HUES48 (cell line): ENCODE measurements around the gene AOC1.

Experiments
- H3K27ac ChIP-seq: one replicate; pipeline ENCODE4 v1.7.0; 2013; ENCODE audit warnings: low read depth, low read length, inconsistent platforms
- H3K27me3 ChIP-seq: 2 replicates; pipeline ENCODE4 v1.6.1; 2013; ENCODE audit warnings: mild to moderate bottlenecking, low read length; ENCODE audit not compliant: control insufficient read depth, insufficient read depth
- H3K36me3 ChIP-seq: 2 replicates; pipeline ENCODE4 v1.6.1; 2013; ENCODE audit warnings: low read length; ENCODE audit not compliant: control insufficient read depth, insufficient read depth
- H3K4me1 ChIP-seq: 2 replicates; pipeline ENCODE4 v1.6.1; 2013; ENCODE audit warnings: mild to moderate bottlenecking, low read length; ENCODE audit not compliant: control insufficient read depth, insufficient read depth
- H3K4me3 ChIP-seq: 2 replicates; pipeline ENCODE4 v1.5.1; 2013; ENCODE audit warnings: mild to moderate bottlenecking, low read depth, low read length
- H3K9ac ChIP-seq: 2 replicates; pipeline ENCODE4 v1.6.1; 2013; ENCODE audit warnings: mild to moderate bottlenecking, low read depth, low read length, moderate library complexity
- H3K9me3 ChIP-seq: 2 replicates; pipeline ENCODE4 v1.6.1; 2013; ENCODE audit warnings: low read length; ENCODE audit not compliant: control insufficient read depth, insufficient read depth

The AOC1 gene

GRCh38 chr7:150849204-150849775 lies 3.0 kb upstream of the AOC1 start:
- no peak overlapping the region for H3K9ac ChIP-seq
- H3K9me3 ChIP-seq, result no peaks in the 10 kb centered on the region
- H3K27ac ChIP-seq, result no peak overlapping the region
- H3K4me3 ChIP-seq, result no peak overlapping the region
- no peaks in the 10 kb centered on the region; the same call in 1 of the 2 replicates for H3K4me1 ChIP-seq
- H3K27me3 ChIP-seq, result 0 out of 2 replicates have a peak, but pooled peaks cover 2% of the 10 kb centered on the region
- H3K36me3 ChIP-seq, result no peaks in the 10 kb centered on the region

- no peak overlapping the region for H3K9ac ChIP-seq
- H3K27me3 ChIP-seq, result 0 out of 2 replicates have a peak, but pooled peaks cover 2% of the 10 kb centered on the region
- no peaks in the 10 kb centered on the region for H3K36me3 ChIP-seq
- no peak overlapping the region for H3K27ac ChIP-seq
- no peaks in the 10 kb centered on the region for H3K9me3 ChIP-seq
- no peak overlapping the region for H3K4me3 ChIP-seq
- no peaks in the 10 kb centered on the region; the same call in 1 of the 2 replicates for H3K4me1 ChIP-seq
Measured at GRCh38 chr7:150850273-150850672, 2.0 kb upstream of the AOC1 start.

- H3K27ac ChIP-seq, result no peak overlapping the region
- H3K36me3 ChIP-seq, result no peaks in the 10 kb centered on the region
- H3K9ac ChIP-seq, result no peak overlapping the region
- H3K27me3 ChIP-seq, result 0 out of 2 replicates have a peak, but pooled peaks cover 2% of the 10 kb centered on the region
- no peaks in the 10 kb centered on the region for H3K9me3 ChIP-seq
- no peaks in the 10 kb centered on the region; the same call in 1 of the 2 replicates for H3K4me1 ChIP-seq
- no peak overlapping the region for H3K4me3 ChIP-seq
Measured at GRCh38 chr7:150851492-150852370, 586 bp upstream of the AOC1 start.

- H3K27ac ChIP-seq, result no peak overlapping the region
- no peaks in the 10 kb centered on the region; the same call in 1 of the 2 replicates for H3K4me1 ChIP-seq
- H3K4me3 ChIP-seq, result no peak overlapping the region
- no peaks in the 10 kb centered on the region for H3K9me3 ChIP-seq
- no peaks in the 10 kb centered on the region for H3K36me3 ChIP-seq
- no peak overlapping the region for H3K9ac ChIP-seq
- H3K27me3 ChIP-seq, result 0 out of 2 replicates have a peak, but pooled peaks cover 2% of the 10 kb centered on the region
Measured at GRCh38 chr7:150854066-150855000, 2.0 kb downstream of the AOC1 start.

- H3K27me3 ChIP-seq, result 0 out of 2 replicates have a peak, but pooled peaks cover 2% of the 10 kb centered on the region
Measured at GRCh38 chr7:150855046-150855445, 2.7 kb downstream of the AOC1 start.

GRCh38 chr7:150855476-150856302 lies 3.4 kb downstream of the AOC1 start:
- Histone ChIP-seq H3K9me3 (no peaks in the 10 kb centered on the region), H3K4me1 (no peaks in the 10 kb centered on the region; the same call in 1 of the 2 replicates), H3K9ac (no peak overlapping the region), H3K36me3 (no peaks in the 10 kb centered on the region), H3K27ac (no peak overlapping the region), H3K4me3 (no peak overlapping the region), H3K27me3 (0 out of 2 replicates have a peak, but pooled peaks cover 2% of the 10 kb centered on the region)

More at GRCh38 chr7:150855046-150855445, 2.7 kb downstream of the AOC1 start:
- Histone ChIP-seq H3K4me3 (no peak overlapping the region), H3K27ac (no peak overlapping the region), H3K9ac (no peak overlapping the region), H3K4me1 (no peaks in the 10 kb centered on the region; the same call in 1 of the 2 replicates), H3K9me3 (no peaks in the 10 kb centered on the region), H3K36me3 (no peaks in the 10 kb centered on the region)

- Histone ChIP-seq H3K9me3 (no peaks in the 10 kb centered on the region), H3K4me1 (no peaks in the 10 kb centered on the region; the same call in 1 of the 2 replicates), H3K9ac (no peak overlapping the region), H3K27ac (no peak overlapping the region), H3K4me3 (no peak overlapping the region), H3K27me3 (0 out of 2 replicates have a peak, but pooled peaks cover 2% of the 10 kb centered on the region), H3K36me3 (no peaks in the 10 kb centered on the region)
Measured at GRCh38 chr7:150856303-150857275, 4.3 kb downstream of the AOC1 start.

- no peak overlapping the region for H3K27ac ChIP-seq
- H3K36me3 ChIP-seq, result no peaks in the 10 kb centered on the region
- H3K4me3 ChIP-seq, result no peak overlapping the region
- no peaks in the 10 kb centered on the region for H3K9me3 ChIP-seq
- H3K27me3 ChIP-seq, result 0 out of 2 replicates have a peak, but pooled peaks cover under 1% of the 10 kb centered on the region
- H3K4me1 ChIP-seq, result peaks cover 3% of the 10 kb centered on the region; the same call in 1 of the 2 replicates
- H3K9ac ChIP-seq, result no peak overlapping the region
Measured at GRCh38 chr7:150857276-150858055, 5.1 kb downstream of the AOC1 start.
